H1 (cell line): ENCODE measurements around the gene DYNLRB2. TPM values are rescaled to one million over a fixed set of nuclear protein-coding genes. Genes with fewer than 3 reads are reported as not detected.

Experiments
- CTCF ChIA-PET: fragments of 300-600 bp; sonication (Branson Sonifier 250); formaldehyde crosslinking; loops from one replicate; lab custom pipeline; 2021; ENCODE audit not compliant: partially characterized antibody; lab: Charles Lee
- POLR2A ChIA-PET: fragments of 300-600 bp; sonication (Branson Sonifier 250); formaldehyde crosslinking; loops from one replicate; lab custom pipeline; 2021; ENCODE audit warnings: inconsistent platforms; ENCODE audit not compliant: partially characterized antibody; lab: Charles Lee
- DNase-seq, 2 experiments: peaks; one replicate each; pipeline versions ENCODE4 v3.0.0 to v3.0.0-alpha.2; 2010 to 2022; ENCODE audit warnings: low spot score in 2 of 2, low read depth in 1 of 2, mixed read lengths in 1 of 2
- FAIRE-seq: peaks from 2 replicates; lab custom pipeline; 2011; peaks lifted over from hg19 to GRCh38; lab: Jason Lieb, UNC
- H2AFZ ChIP-seq: 2 replicates; pipeline ENCODE4 v1.8.1; 2012; ENCODE audit warnings: low read length, inconsistent platforms
- H2AK5ac ChIP-seq: 2 replicates; pipeline ENCODE4 v1.6.1; 2013; ENCODE audit warnings: low read depth, low read length
- H2BK120ac ChIP-seq: replicated peaks from 2 replicates; pipeline ENCODE3; 2013; ENCODE audit warnings: low read depth, low read length, inconsistent platforms
- H2BK12ac ChIP-seq: 2 replicates; pipeline ENCODE4 v1.6.1; 2013; ENCODE audit warnings: low read depth, low read length
- H2BK15ac ChIP-seq: 2 replicates; pipeline ENCODE4 v1.6.1; 2013; ENCODE audit warnings: low read length
- H2BK20ac ChIP-seq: 2 replicates; pipeline ENCODE4 v1.6.1; 2013; ENCODE audit warnings: low read length
- H2BK5ac ChIP-seq: 2 replicates; pipeline ENCODE4 v1.6.1; 2013; ENCODE audit warnings: low read depth, low read length
- H3K14ac ChIP-seq: 2 replicates; pipeline ENCODE4 v1.6.1; 2013; ENCODE audit warnings: inconsistent platforms; ENCODE audit not compliant: insufficient read length
- H3K18ac ChIP-seq: 2 replicates; pipeline ENCODE4 v1.6.1; 2013; ENCODE audit warnings: low read length; ENCODE audit errors: extremely low read depth
- H3K23ac ChIP-seq: 2 replicates; pipeline ENCODE4 v1.6.1; 2013; ENCODE audit warnings: inconsistent platforms; ENCODE audit not compliant: insufficient read length
- H3K23me2 ChIP-seq: 2 replicates; pipeline ENCODE4 v1.6.1; 2013; ENCODE audit warnings: low read depth, low read length
- H3K27ac ChIP-seq: 2 replicates; pipeline ENCODE4 v1.6.1; 2011; ENCODE audit warnings: low read depth, low read length, inconsistent platforms
- H3K27me3 ChIP-seq, 4 experiments: replicated peaks in 1 of 4; 1 replicate in 1 of 4; 2 replicates in 3 of 4; pipeline versions ENCODE4 v1.6.1 to v1.8.1; 2011 to 2013; ENCODE audit warnings: low read length in 3 of 4, mild to moderate bottlenecking in 3 of 4, inconsistent platforms in 2 of 4, mixed read lengths in 2 of 4, moderate library complexity in 1 of 4; ENCODE audit not compliant: control insufficient read depth in 3 of 4, insufficient read depth in 3 of 4; ENCODE audit errors: extremely low read depth in 1 of 4
- H3K36me3 ChIP-seq, 4 experiments: 2 replicates each; pipeline versions ENCODE4 v1.6.1 to v1.8.1; 2011 to 2013; ENCODE audit warnings: mild to moderate bottlenecking in 4 of 4, low read length in 3 of 4, moderate library complexity in 2 of 4, control low read depth in 1 of 4, inconsistent platforms in 1 of 4; ENCODE audit not compliant: insufficient read depth in 4 of 4, control insufficient read depth in 2 of 4
- H3K4ac ChIP-seq: replicated peaks from 2 replicates; pipeline ENCODE3; 2013; ENCODE audit warnings: low read length, low read depth, mixed read lengths, inconsistent platforms; ENCODE audit not compliant: insufficient read length
- H3K4me1 ChIP-seq, 4 experiments: replicated peaks in 1 of 4; 1 replicate in 1 of 4; 2 replicates in 3 of 4; pipeline versions ENCODE4 v1.6.1 to v1.8.1; 2011 to 2013; ENCODE audit warnings: low read length in 3 of 4, inconsistent platforms in 2 of 4, mixed read lengths in 1 of 4; ENCODE audit not compliant: insufficient read depth in 4 of 4, control insufficient read depth in 3 of 4
- H3K4me2 ChIP-seq, 2 experiments: 2 replicates each; pipeline versions ENCODE4 v1.6.1 to v1.8.1; 2011 to 2013; ENCODE audit warnings: low read depth in 2 of 2, low read length in 2 of 2, control low read depth in 1 of 2, inconsistent platforms in 1 of 2, mild to moderate bottlenecking in 1 of 2; ENCODE audit not compliant: insufficient read depth in 1 of 2
- H3K4me3 ChIP-seq, 4 experiments: fragments of 200-600, 300-600 bp in 1 of 4; sonication (generic), shearing (Covaris generic), sonication (Bioruptor Twin) in 1 of 4; 2 replicates each; pipeline versions ENCODE4 v1.5.1 to v1.8.1; 2011 to 2016; ENCODE audit warnings: low read length in 4 of 4, low read depth in 3 of 4, control low read depth in 2 of 4, inconsistent platforms in 2 of 4, mild to moderate bottlenecking in 2 of 4, mixed read lengths in 1 of 4, moderate library complexity in 1 of 4; ENCODE audit not compliant: insufficient read depth in 2 of 4; ENCODE audit errors: extremely low read depth in 1 of 4
- H3K56ac ChIP-seq: replicated peaks from 2 replicates; pipeline ENCODE3; 2013; ENCODE audit warnings: low read depth, mild to moderate bottlenecking, mixed read lengths, low read length, inconsistent platforms; ENCODE audit not compliant: insufficient read length
- H3K79me1 ChIP-seq: 2 replicates; pipeline ENCODE4 v1.6.1; 2013; ENCODE audit warnings: low read depth, low read length, control low read depth
- H3K79me2 ChIP-seq, 2 experiments: 2 replicates each; pipeline versions ENCODE4 v1.6.1 to v1.8.1; 2012 to 2013; ENCODE audit warnings: low read length in 2 of 2, mild to moderate bottlenecking in 2 of 2, inconsistent platforms in 1 of 2; ENCODE audit not compliant: insufficient read depth in 2 of 2, control insufficient read depth in 1 of 2
- H3K9ac ChIP-seq, 4 experiments: replicated peaks in 1 of 4; 1 replicate in 1 of 4; 2 replicates in 3 of 4; pipeline versions ENCODE4 v1.6.1 to v1.8.1; 2011 to 2013; ENCODE audit warnings: low read depth in 3 of 4, low read length in 3 of 4, control low read depth in 2 of 4, mild to moderate bottlenecking in 2 of 4, moderate library complexity in 2 of 4, inconsistent platforms in 1 of 4; ENCODE audit errors: extremely low read depth in 1 of 4
- H3K9me3 ChIP-seq, 2 experiments: 2 replicates each; pipeline versions ENCODE4 v1.6.1 to v1.8.1; 2012 to 2013; ENCODE audit warnings: mild to moderate bottlenecking in 2 of 2, moderate library complexity in 2 of 2, control low read depth in 1 of 2, inconsistent platforms in 1 of 2, low read depth in 1 of 2, low read length in 1 of 2, mixed read lengths in 1 of 2; ENCODE audit not compliant: insufficient read depth in 2 of 2
- H4K20me1 ChIP-seq, 2 experiments: replicated peaks in 1 of 2; 2 replicates each; pipeline versions ENCODE3 to v1.8.1; 2011 to 2013; ENCODE audit warnings: inconsistent platforms in 2 of 2, low read length in 2 of 2, mild to moderate bottlenecking in 1 of 2; ENCODE audit not compliant: insufficient read depth in 2 of 2, control insufficient read depth in 1 of 2
- H4K5ac ChIP-seq: 2 replicates; pipeline ENCODE4 v1.6.1; 2013; ENCODE audit warnings: low read length, low read depth, mixed read lengths, inconsistent platforms; ENCODE audit not compliant: insufficient read length
- H4K8ac ChIP-seq: 2 replicates; pipeline ENCODE4 v1.8.0; 2013; ENCODE audit warnings: mild to moderate bottlenecking, moderate library complexity, low read length, inconsistent platforms; ENCODE audit not compliant: insufficient read depth; ENCODE audit errors: extremely low read depth
- H4K91ac ChIP-seq: replicated peaks from 2 replicates; pipeline ENCODE3; 2013; ENCODE audit warnings: low read length, mixed read lengths, inconsistent platforms; ENCODE audit not compliant: insufficient read length
- CHD1 ChIP-seq: IDR thresholded peaks from 2 replicates; pipeline ENCODE4 v1.6.1; 2012; ENCODE audit warnings: low read depth, low read length, improper control_type of control experiment
- NRF1 ChIP-seq: IDR thresholded peaks from 2 replicates; pipeline ENCODE4 v1.6.1; 2011; ENCODE audit warnings: mild to moderate bottlenecking, low read depth, low read length, improper control_type of control experiment
- RAD21 ChIP-seq, 2 experiments: IDR thresholded peaks in 1 of 2; conservative IDR thresholded peaks in 1 of 2; 2 replicates each; pipeline ENCODE4 v1.6.1; 2011; ENCODE audit warnings: low read depth in 2 of 2, low read length in 2 of 2, improper control_type of control experiment in 1 of 2, inconsistent platforms in 1 of 2, mild to moderate bottlenecking in 1 of 2, moderate library complexity in 1 of 2
- RXRA ChIP-seq: IDR thresholded peaks from 2 replicates; pipeline ENCODE4 v1.6.1; 2011; ENCODE audit warnings: low read depth, mild to moderate bottlenecking, low read length, moderate library complexity; ENCODE audit not compliant: insufficient read depth
- WGBS, 2 experiments: shearing (Covaris generic) in 1 of 2; methylation state at CpG; one replicate each; pipeline versions ENCODE4 v1.1.6 to v1.1.7; 2013 to 2015; ENCODE audit warnings: low lambda C conversion rate in 2 of 2, mixed read lengths in 2 of 2, inconsistent platforms in 1 of 2, low coverage in 1 of 2, missing lambda C conversion rate in 1 of 2; ENCODE audit not compliant: insufficient replicate concordance in 2 of 2, insufficient coverage in 1 of 2, insufficient read length in 1 of 2; ENCODE audit errors: extremely low coverage in 1 of 2, missing lambda C conversion rate in 1 of 2; 5-methylcytosine and 5-hydroxymethylcytosine counted together
- polyA plus RNA-seq, 7 experiments: library from polyadenylated mRNA; depleted of rRNA in 3 of 7; stranded (reverse) in 5 of 7; unstranded in 2 of 7; fragments of >200 nt in 5 of 7; fragments of 200-250 nt in 2 of 7; gene quantifications; 1 replicate in 5 of 7; 2 replicates in 1 of 7; 4 replicates in 1 of 7; pipeline versions ENCODE4 v1.2.1 to v1.2.3, GENCODE V29; 2011 to 2013; ENCODE audit warnings: missing spikeins in 2 of 7, mixed read lengths in 2 of 7
- total RNA-seq: library from RNA; stranded (reverse); fragmentation: NEBNext Ultra II Directional; extraction: Animal tissue kit (Norgen Biotek cat#: 25700); gene quantifications from 2 replicates; pipeline ENCODE4 v1.2.1, GENCODE V29; 2021

Gene DYNLRB2
- total and polyA plus RNA-seq, 2 of the 8 experiments (the other 6 are each of a cell fraction or from before 2014, with no cell fraction given) = not detected

- H3K4me1 ChIP-seq = no peaks in the 10 kb centered on the region
- DNase-seq = no peak
- H3K23me2 ChIP-seq = no peaks in the 10 kb centered on the region
- no peak overlapping the region for H2BK120ac ChIP-seq
- H3K14ac ChIP-seq = no peak overlapping the region
- H3K4ac ChIP-seq = no peak overlapping the region
- CTCF ChIA-PET = no interaction called here
- no peak for TF ChIP-seq RAD21 (IDR thresholded peaks at IDR 0.05 in 1 of 2, conservative IDR thresholded peaks at IDR 0.05 in 1 of 2; ENCODE audit: low read depth in 2 of 2, low read length in 2 of 2)
- TF ChIP-seq CHD1 = no peak
- TF ChIP-seq NRF1 = no peak
- no peak for TF ChIP-seq RXRA
- TF ChIP-seq, all 59 proteins: peak for 0
- H3K18ac ChIP-seq = no peak overlapping the region
- H3K4me2 ChIP-seq = no peak overlapping the region
- no peak overlapping the region for H4K8ac ChIP-seq
- no peaks in the 10 kb centered on the region for H3K79me2 ChIP-seq
- no peak overlapping the region for H2BK20ac ChIP-seq
- peaks cover 12 to 23% of the 10 kb centered on the region in 2 experiments for H3K9me3 ChIP-seq
- no peaks in the 10 kb centered on the region for H3K79me1 ChIP-seq
- no peak overlapping the region for H3K56ac ChIP-seq
- H4K20me1 ChIP-seq = no peaks in the 10 kb centered on the region
- H4K5ac ChIP-seq = no peak overlapping the region
- no peak overlapping the region for H2BK12ac ChIP-seq
- FAIRE-seq = no peak
- no peak overlapping the region for H3K27ac ChIP-seq
- POLR2A ChIA-PET = no interaction called here
- H3K27me3 ChIP-seq = no peaks in the 10 kb centered on the region
- H2BK5ac ChIP-seq = no peak overlapping the region
- H3K36me3 ChIP-seq = no peaks in the 10 kb centered on the region
- H3K4me3 ChIP-seq = no peak overlapping the region
- H3K9ac ChIP-seq = no peak overlapping the region
- no peak overlapping the region for H4K91ac ChIP-seq
- no peak overlapping the region for H3K23ac ChIP-seq
- WGBS, 2 experiments = 44% methylated on average over 2 of the region's 2 CpGs; no CpG with 5 or more reads in 1 of the 2 experiments
- H2AK5ac ChIP-seq = no peak overlapping the region
- no peak overlapping the region for H2BK15ac ChIP-seq
- H2AFZ ChIP-seq = no peak overlapping the region
These were observed 13.2 kb downstream of the DYNLRB2 start for GRCh38 chr16:80554033-80554432.
